Liver (tissue), 9 donors: ENCODE results near the gene PDK2. TPM values are rescaled to one million over a fixed set of nuclear protein-coding genes. Genes with fewer than 3 reads are reported as not detected.

Source experiments
- DNase-seq: peaks from one replicate; pipeline ENCODE4 v3.0.0-alpha.2; 2017; ENCODE audit warnings: low spot score
- H3K27ac ChIP-seq, 2 donors: one replicate each; pipeline ENCODE4 v1.7.0; 2013; ENCODE audit warnings: inconsistent platforms in 2 of 2, low read length in 2 of 2, control low read depth in 1 of 2, low read depth in 1 of 2, mild to moderate bottlenecking in 1 of 2
- H3K27me3 ChIP-seq, 4 donors: one replicate each; pipeline versions ENCODE4 v1.6.1 to v1.7.0; 2013; ENCODE audit warnings: low read length in 3 of 4, inconsistent platforms in 1 of 4, mild to moderate bottlenecking in 1 of 4, moderate library complexity in 1 of 4; ENCODE audit not compliant: control insufficient read depth in 4 of 4, insufficient read depth in 4 of 4
- H3K36me3 ChIP-seq, 4 donors: one replicate each; pipeline versions ENCODE4 v1.6.1 to v1.7.0; 2013; ENCODE audit warnings: low read length in 3 of 4, mild to moderate bottlenecking in 3 of 4, low read depth in 1 of 4, moderate library complexity in 1 of 4; ENCODE audit not compliant: control insufficient read depth in 4 of 4, insufficient read depth in 3 of 4
- H3K4me1 ChIP-seq, 4 donors: one replicate each; pipeline versions ENCODE4 v1.6.1 to v1.7.0; 2013; ENCODE audit warnings: low read length in 3 of 4, mild to moderate bottlenecking in 3 of 4, moderate library complexity in 1 of 4; ENCODE audit not compliant: control insufficient read depth in 4 of 4, insufficient read depth in 4 of 4
- H3K4me3 ChIP-seq, 3 donors: one replicate each; pipeline versions ENCODE4 v1.6.1 to v1.7.0; 2013; ENCODE audit warnings: low read length in 3 of 3, control low read depth in 1 of 3, low read depth in 1 of 3, mild to moderate bottlenecking in 1 of 3
- H3K9ac ChIP-seq, 2 donors: one replicate each; pipeline ENCODE4 v1.7.0; 2013; ENCODE audit warnings: low read length in 2 of 2, mild to moderate bottlenecking in 2 of 2, moderate library complexity in 2 of 2, control low read depth in 1 of 2, low read depth in 1 of 2
- H3K9me3 ChIP-seq, 4 donors: one replicate each; pipeline versions ENCODE4 v1.6.1 to v1.7.0; 2013; ENCODE audit warnings: low read length in 3 of 4; ENCODE audit not compliant: control insufficient read depth in 4 of 4
- EGR1 ChIP-seq, 2 donors: IDR thresholded peaks; 2 replicates each; pipeline ENCODE4 v1.6.1; 2016 to 2018; ENCODE audit warnings: antibody characterized with exemption in 2 of 2, low read depth in 2 of 2
- FOXA1 ChIP-seq: IDR thresholded peaks from 2 replicates; pipeline ENCODE4 v1.6.1; 2016; ENCODE audit warnings: antibody characterized with exemption
- FOXA2 ChIP-seq: IDR thresholded peaks from 2 replicates; pipeline ENCODE4 v1.6.1; 2016; ENCODE audit warnings: antibody characterized with exemption
- HNF4A ChIP-seq, 2 donors: conservative IDR thresholded peaks; 2 replicates each; pipeline ENCODE4 v1.6.1; 2016; ENCODE audit warnings: antibody characterized with exemption in 2 of 2, mild to moderate bottlenecking in 2 of 2
- MAX ChIP-seq: IDR thresholded peaks from 2 replicates; pipeline ENCODE4 v1.6.1; 2016; ENCODE audit warnings: antibody characterized with exemption
- NR2F2 ChIP-seq: IDR thresholded peaks from 2 replicates; pipeline ENCODE4 v1.6.1; 2016; ENCODE audit warnings: antibody characterized with exemption
- RAD21 ChIP-seq, 2 donors: IDR thresholded peaks; 2 replicates each; pipeline ENCODE4 v1.6.1; 2016; ENCODE audit warnings: antibody characterized with exemption in 2 of 2, mild to moderate bottlenecking in 2 of 2
- REST ChIP-seq: IDR thresholded peaks from 2 replicates; pipeline ENCODE4 v1.6.1; 2016; ENCODE audit warnings: antibody characterized with exemption, mild to moderate bottlenecking
- YY1 ChIP-seq: IDR thresholded peaks from 2 replicates; pipeline ENCODE4 v1.6.1; 2016; ENCODE audit warnings: antibody characterized with exemption, mild to moderate bottlenecking
- ZBTB33 ChIP-seq: IDR thresholded peaks from 2 replicates; pipeline ENCODE4 v1.6.1; 2016; ENCODE audit warnings: antibody characterized with exemption
- WGBS: extraction: QIAGEN DNeasy Blood & Tissue Kit; methylation state at CpG from one replicate; pipeline ENCODE4 v1.1.7; 2013; 5-methylcytosine and 5-hydroxymethylcytosine counted together
- polyA plus RNA-seq, 2 donors: library from polyadenylated mRNA; stranded (reverse) in 1 of 2; unstranded in 1 of 2; fragments of 200-250 nt in 1 of 2; fragments of >200 nt in 1 of 2; fragmentation: Nextera tagmentation in 1 of 2; extraction: Ambion mirVana in 1 of 2; gene quantifications; one replicate each; pipeline versions ENCODE4 v1.2.1 to v1.2.3, GENCODE V29; 2013 to 2015
- total RNA-seq, 2 donors: library from RNA; depleted of rRNA; stranded (reverse); fragments of >200 nt; gene quantifications; one replicate each; pipeline ENCODE4 v1.2.3, GENCODE V29; 2014
- TF ChIP-seq, protein P1 (sequence below): IDR thresholded peaks from 2 replicates; pipeline ENCODE4 v1.6.1; 2016; ENCODE audit warnings: antibody characterized with exemption
- TF ChIP-seq, protein P2 (sequence below): fragments of 150-350 bp; IDR thresholded peaks from 2 replicates; pipeline ENCODE4 v1.5.1; 2017; ENCODE audit warnings: improper control_type of control experiment, low read depth, low read length; ENCODE audit not compliant: missing input control
- donor health status: healthy.
- donor health status: healthy.
- donor health status: healthy.
- donor health status: healthy.
- donor health status: healthy.

Gene PDK2
- total and polyA plus RNA-seq, 4 donors = 8.6 to 36.6 (median 28.5) TPM

GRCh38 chr17:50122945-50123344 is 27.8 kb downstream of the PDK2 start:
- H3K4me3 ChIP-seq = no peak overlapping the region
- no peak for DNase-seq
- peaks cover 0 to 4% (median 0%) of the 10 kb centered on the region in 4 donors for H3K27me3 ChIP-seq
- no peak overlapping the region for H3K9ac ChIP-seq
- H3K27ac ChIP-seq = no peak overlapping the region
- no peaks in the 10 kb centered on the region for H3K36me3 ChIP-seq
- 88% methylated on average over 3 of the region's 3 CpGs for WGBS
- TF ChIP-seq EGR1 (IDR thresholded peaks at IDR 0.05; ENCODE audit: low read depth in 2 of 2) = no peak
- H3K9me3 ChIP-seq = no peaks in the 10 kb centered on the region
- H3K4me1 ChIP-seq = no peaks in the 10 kb centered on the region

DNA sequence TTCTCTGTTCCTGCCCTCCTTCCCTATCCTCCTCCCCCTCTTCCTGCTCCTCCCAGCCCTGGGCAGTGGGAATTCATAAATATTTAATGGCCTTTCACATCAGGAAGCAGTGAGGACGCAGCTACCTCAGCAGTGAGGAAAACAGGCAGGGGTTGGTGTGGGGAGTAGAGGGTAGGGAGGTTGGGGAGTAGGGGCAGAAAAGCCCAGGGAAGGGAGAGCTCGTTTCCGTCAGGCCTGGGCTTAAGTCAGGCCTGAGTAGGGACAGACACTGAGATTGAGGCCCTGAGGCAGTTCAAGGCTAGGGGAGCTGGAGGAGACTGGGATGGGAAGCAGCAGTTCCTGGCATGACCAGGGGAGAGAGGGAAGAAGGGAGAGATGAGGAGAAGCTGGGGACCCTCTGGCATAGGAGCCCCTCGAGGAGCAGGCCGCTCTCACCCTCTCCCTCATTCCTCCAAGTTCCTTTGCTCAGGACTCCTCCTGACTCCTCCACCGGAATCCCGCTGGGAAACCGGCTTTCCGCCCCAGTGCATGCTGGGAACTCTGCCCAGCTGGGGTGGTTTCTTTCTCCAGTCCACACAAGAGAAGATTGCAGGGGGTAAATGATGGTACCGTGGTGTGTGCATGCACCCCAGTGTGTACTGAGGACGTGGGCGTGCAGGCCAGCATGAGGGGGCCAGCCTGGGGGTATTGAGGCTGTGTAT is 28.6 kb downstream of the PDK2 start:
- no peak overlapping the region for H3K9ac ChIP-seq
- H3K4me1 ChIP-seq = no peaks in the 10 kb centered on the region
- H3K9me3 ChIP-seq = no peaks in the 10 kb centered on the region
- no peak overlapping the region for H3K27ac ChIP-seq
- peaks cover 0 to 6% (median 0%) of the 10 kb centered on the region in 4 donors for H3K27me3 ChIP-seq
- WGBS = 57% methylated on average over 12 of the region's 12 CpGs
- DNase-seq = no peak
- no peak overlapping the region for H3K4me3 ChIP-seq
- H3K36me3 ChIP-seq = no peaks in the 10 kb centered on the region
- TF ChIP-seq ZBTB33 (no peak), FOXA2 (no peak), EGR1 (IDR thresholded peaks at IDR 0.05; ENCODE audit: low read depth in 2 of 2) (no peak), YY1 (no peak), NR2F2 (no peak)
- TF ChIP-seq, protein P1, sequence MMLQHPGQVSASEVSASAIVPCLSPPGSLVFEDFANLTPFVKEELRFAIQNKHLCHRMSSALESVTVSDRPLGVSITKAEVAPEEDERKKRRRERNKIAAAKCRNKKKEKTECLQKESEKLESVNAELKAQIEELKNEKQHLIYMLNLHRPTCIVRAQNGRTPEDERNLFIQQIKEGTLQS = no peak

DNA sequence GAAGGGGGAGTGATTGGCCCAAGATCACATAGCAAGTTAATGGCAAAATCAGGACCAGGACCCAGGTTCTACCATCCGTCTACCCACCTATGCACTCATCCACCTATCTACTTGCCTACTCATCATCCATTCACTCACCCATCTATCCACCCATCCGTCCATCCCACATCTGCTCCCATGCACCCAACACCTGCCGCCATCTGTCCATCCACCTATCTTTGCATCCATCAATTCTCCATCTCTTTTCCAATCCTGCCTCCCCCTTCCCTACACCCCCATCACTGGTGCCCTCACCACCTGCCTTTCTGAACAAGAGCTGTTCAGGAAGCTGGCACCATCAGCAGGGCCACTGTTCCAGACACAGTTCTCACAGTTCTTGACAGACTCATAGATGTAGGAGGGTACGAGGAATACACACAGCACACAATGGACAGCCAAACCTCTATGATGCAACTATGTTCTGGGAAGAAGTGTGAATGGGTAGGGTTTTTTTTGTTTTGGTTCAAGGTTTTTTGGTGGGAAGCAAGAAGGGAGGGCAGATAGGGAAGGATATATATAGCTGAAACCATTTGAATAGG is 30.4 kb downstream of the PDK2 start:
- no peaks in the 10 kb centered on the region for H3K36me3 ChIP-seq
- peaks cover 0 to 4% (median 0%) of the 10 kb centered on the region in 4 donors for H3K4me1 ChIP-seq
- 97% methylated on average over 4 of the region's 4 CpGs for WGBS
- H3K4me3 ChIP-seq = no peak overlapping the region
- H3K27ac ChIP-seq = no peak overlapping the region
- no peak for DNase-seq
- TF ChIP-seq HNF4A (conservative IDR thresholded peaks at IDR 0.05) (no peak), EGR1 (IDR thresholded peaks at IDR 0.05; ENCODE audit: low read depth in 2 of 2) (no peak), RAD21 (IDR thresholded peaks at IDR 0.05) (no peak), FOXA1 (no peak), MAX (no peak), REST (no peak), NR2F2 (no peak)
- TF ChIP-seq, protein P2, sequence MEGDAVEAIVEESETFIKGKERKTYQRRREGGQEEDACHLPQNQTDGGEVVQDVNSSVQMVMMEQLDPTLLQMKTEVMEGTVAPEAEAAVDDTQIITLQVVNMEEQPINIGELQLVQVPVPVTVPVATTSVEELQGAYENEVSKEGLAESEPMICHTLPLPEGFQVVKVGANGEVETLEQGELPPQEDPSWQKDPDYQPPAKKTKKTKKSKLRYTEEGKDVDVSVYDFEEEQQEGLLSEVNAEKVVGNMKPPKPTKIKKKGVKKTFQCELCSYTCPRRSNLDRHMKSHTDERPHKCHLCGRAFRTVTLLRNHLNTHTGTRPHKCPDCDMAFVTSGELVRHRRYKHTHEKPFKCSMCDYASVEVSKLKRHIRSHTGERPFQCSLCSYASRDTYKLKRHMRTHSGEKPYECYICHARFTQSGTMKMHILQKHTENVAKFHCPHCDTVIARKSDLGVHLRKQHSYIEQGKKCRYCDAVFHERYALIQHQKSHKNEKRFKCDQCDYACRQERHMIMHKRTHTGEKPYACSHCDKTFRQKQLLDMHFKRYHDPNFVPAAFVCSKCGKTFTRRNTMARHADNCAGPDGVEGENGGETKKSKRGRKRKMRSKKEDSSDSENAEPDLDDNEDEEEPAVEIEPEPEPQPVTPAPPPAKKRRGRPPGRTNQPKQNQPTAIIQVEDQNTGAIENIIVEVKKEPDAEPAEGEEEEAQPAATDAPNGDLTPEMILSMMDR = no peak
- TF ChIP-seq, protein P1 = no peak
- H3K9me3 ChIP-seq = no peaks in the 10 kb centered on the region
- H3K27me3 ChIP-seq = peaks cover 0 to 6% (median 0%) of the 10 kb centered on the region in 4 donors
- no peak overlapping the region for H3K9ac ChIP-seq
